B cell (primary cell): ENCODE data around the gene LCN15. TPM values are rescaled to one million over a fixed set of nuclear protein-coding genes. Genes with fewer than 3 reads are reported as not detected.
A peak's percentile ranks its signal among the peaks of the same experiment; 100 is the strongest.
"Not testable (repeated sequence)": the region's sequence is repeated elsewhere in the genome, so short reads cannot be mapped to it uniquely, and the experiment has no call there.

Experiments
- ATAC-seq: fragments of 200-7000 bp; cut with Tn5 transposase; one replicate; pipeline ENCODE4 v1.10.0; 2021; ENCODE audit warnings: low read depth, mild to moderate bottlenecking, moderate number of reproducible peaks, moderate library complexity
- CTCF ChIA-PET: fragments of 350-600 bp; sonication (Branson Sonifier 250); formaldehyde crosslinking; loops from one replicate; lab custom pipeline; 2021; ENCODE audit warnings: antibody characterized with exemption, inconsistent platforms; lab: Charles Lee
- POLR2A ChIA-PET: fragments of 350-600 bp; sonication (Branson Sonifier 250); formaldehyde crosslinking; loops from one replicate; lab custom pipeline; 2021; ENCODE audit warnings: antibody characterized with exemption; lab: Charles Lee
- DNase-seq: peaks from one replicate; pipeline ENCODE4 v3.0.0; 2013
- H2AFZ ChIP-seq: 2 replicates; pipeline ENCODE4 v1.6.1; 2012; ENCODE audit warnings: mild to moderate bottlenecking, low read depth, low read length; ENCODE audit not compliant: insufficient read depth, poor library complexity, severe bottlenecking
- H3K27ac ChIP-seq, 2 donors: 1 replicate in 1 of 2; 2 replicates in 1 of 2; pipeline ENCODE4 v1.5.1; 2012 to 2013; ENCODE audit warnings: low read length in 2 of 2, mild to moderate bottlenecking in 2 of 2, moderate library complexity in 1 of 2
- H3K27me3 ChIP-seq, 4 experiments: fragments of 200-600 bp in 1 of 4; sonication (generic) in 1 of 4; replicated peaks in 1 of 4; 1 replicate in 2 of 4; 2 replicates in 2 of 4; pipeline versions ENCODE4 v1.6.1 to v1.7.0; 2013 to 2016; ENCODE audit warnings: low read length in 3 of 4, mild to moderate bottlenecking in 2 of 4, mixed read lengths in 1 of 4, moderate library complexity in 1 of 4; ENCODE audit not compliant: insufficient read depth in 4 of 4, control insufficient read depth in 3 of 4; ENCODE audit errors: control extremely low read depth in 1 of 4
- H3K36me3 ChIP-seq, 2 experiments: replicated peaks in 1 of 2; 1 replicate in 1 of 2; 2 replicates in 1 of 2; pipeline versions ENCODE4 v1.6.1 to v1.7.1; 2013; ENCODE audit warnings: low read length in 1 of 2; ENCODE audit not compliant: insufficient read depth in 2 of 2, control insufficient read depth in 1 of 2; ENCODE audit errors: control extremely low read depth in 1 of 2, extremely low read depth in 1 of 2
- H3K4me1 ChIP-seq, 2 donors: fragments of 200-600 bp in 1 of 2; sonication (generic) in 1 of 2; 1 replicate in 1 of 2; 2 replicates in 1 of 2; pipeline versions ENCODE4 v1.5.1 to v1.6.1; 2013 to 2017; ENCODE audit warnings: low read length in 2 of 2; ENCODE audit not compliant: control insufficient read depth in 2 of 2, insufficient read depth in 2 of 2
- H3K4me2 ChIP-seq: replicated peaks from 2 replicates; pipeline ENCODE3; 2012; ENCODE audit warnings: mild to moderate bottlenecking, low read depth, low read length; ENCODE audit not compliant: poor library complexity, severe bottlenecking
- H3K4me3 ChIP-seq, 5 experiments: fragments of 200-600 bp in 1 of 5; sonication (generic) in 1 of 5; 1 replicate in 3 of 5; 2 replicates in 2 of 5; pipeline versions ENCODE4 v1.5.1 to v1.7.0; 2011 to 2016; ENCODE audit warnings: low read length in 4 of 5, mild to moderate bottlenecking in 4 of 5, low read depth in 2 of 5, control low read depth in 1 of 5, moderate library complexity in 1 of 5; ENCODE audit not compliant: insufficient read depth in 1 of 5; ENCODE audit errors: control extremely low read depth in 1 of 5, extremely low read depth in 1 of 5
- H3K79me2 ChIP-seq: fragments of 200-600 bp; sonication (generic); one replicate; pipeline ENCODE4 v1.6.0; 2016; ENCODE audit warnings: low read length; ENCODE audit not compliant: control insufficient read depth, insufficient read depth
- H3K9ac ChIP-seq: fragments of 200-600 bp; sonication (generic); 2 replicates; pipeline ENCODE4 v1.6.1; 2017; ENCODE audit warnings: mild to moderate bottlenecking, low read length, moderate library complexity
- H3K9me3 ChIP-seq, 3 donors: one replicate each; pipeline versions ENCODE4 v1.6.1 to v1.7.1; 2013; ENCODE audit warnings: low read length in 2 of 3; ENCODE audit not compliant: control insufficient read depth in 2 of 3, insufficient read depth in 1 of 3; ENCODE audit errors: control extremely low read depth in 1 of 3
- H4K20me1 ChIP-seq: 2 replicates; pipeline ENCODE4 v1.6.0; 2012; ENCODE audit warnings: mild to moderate bottlenecking, low read length; ENCODE audit not compliant: insufficient read depth, control insufficient read depth, poor library complexity, severe bottlenecking
- H3K27ac Mint-ChIP-seq: one replicate; pipeline ENCODE4 v1.8.0; 2021; ENCODE audit warnings: mixed read lengths
- H3K27me3 Mint-ChIP-seq: one replicate; pipeline ENCODE4 v1.8.0; 2021; ENCODE audit warnings: mixed read lengths
- H3K4me1 Mint-ChIP-seq: one replicate; pipeline ENCODE4 v1.8.0; 2021; ENCODE audit warnings: mixed read lengths
- H3K4me3 Mint-ChIP-seq: one replicate; pipeline ENCODE4 v1.8.0; 2021; ENCODE audit warnings: mixed read lengths
- H3K9me3 Mint-ChIP-seq: one replicate; pipeline ENCODE4 v1.8.0; 2022; ENCODE audit warnings: mixed read lengths; ENCODE audit not compliant: insufficient read depth
- EZH2 ChIP-seq: IDR thresholded peaks from 2 replicates; pipeline ENCODE4 v1.6.1; 2012; ENCODE audit warnings: borderline replicate concordance, low read depth, mild to moderate bottlenecking, moderate library complexity, low read length; ENCODE audit not compliant: insufficient read depth, poor library complexity, severe bottlenecking
- WGBS: methylation state at CpG from one replicate; pipeline ENCODE4 v1.1.5; 2013; ENCODE audit warnings: missing lambda C conversion rate; ENCODE audit not compliant: insufficient coverage; 5-methylcytosine and 5-hydroxymethylcytosine counted together
- intact Hi-C: fragments of 100-400 bp; cut with micrococcal nuclease; formaldehyde crosslinking; loops from one replicate; pipeline ENCODE4 v1.10.0; 2022
- polyA plus RNA-seq: library from polyadenylated mRNA; depleted of rRNA; stranded (reverse); fragments of >200 nt; gene quantifications from 2 replicates; pipeline ENCODE4 v1.2.3, GENCODE V29; 2012
- total RNA-seq, 2 donors: library from RNA; stranded (reverse); fragments of 120-200 nt in 1 of 2; gene quantifications; 1 replicate in 1 of 2; 2 replicates in 1 of 2; pipeline versions ENCODE4 v1.2.3 to v1.2.4, GENCODE V29; 2013 to 2022
- TF ChIP-seq, protein P1 (sequence below): fragments of 200-600 bp; IDR thresholded peaks from one replicate; pipeline ENCODE4 v1.8.0; 2022; ENCODE audit warnings: antibody characterized with exemption, mild to moderate bottlenecking

The LCN15 gene
- total and polyA plus RNA-seq, 2 donors (not counting 1 experiment from before 2014, with no cell fraction given), result not detected

DNA sequence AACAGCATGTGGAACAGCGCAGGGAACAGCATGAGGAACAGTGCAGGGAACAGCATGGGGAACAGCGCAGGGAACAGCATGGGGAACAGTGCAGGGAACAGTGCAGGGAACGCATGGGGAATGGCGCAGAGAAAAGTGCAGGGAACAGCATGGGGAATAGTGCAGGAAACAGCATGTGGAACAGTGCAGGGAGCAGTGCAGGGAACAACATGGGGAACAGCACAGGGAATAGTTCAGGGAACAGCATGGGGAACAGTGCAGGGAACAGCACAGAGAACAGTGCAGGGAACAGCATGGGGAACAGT lies 8.2 kb downstream of the LCN15 start:
- WGBS, result 98% methylated on average over 4 of the region's 4 CpGs
- DNase-seq, result no peak

DNA sequence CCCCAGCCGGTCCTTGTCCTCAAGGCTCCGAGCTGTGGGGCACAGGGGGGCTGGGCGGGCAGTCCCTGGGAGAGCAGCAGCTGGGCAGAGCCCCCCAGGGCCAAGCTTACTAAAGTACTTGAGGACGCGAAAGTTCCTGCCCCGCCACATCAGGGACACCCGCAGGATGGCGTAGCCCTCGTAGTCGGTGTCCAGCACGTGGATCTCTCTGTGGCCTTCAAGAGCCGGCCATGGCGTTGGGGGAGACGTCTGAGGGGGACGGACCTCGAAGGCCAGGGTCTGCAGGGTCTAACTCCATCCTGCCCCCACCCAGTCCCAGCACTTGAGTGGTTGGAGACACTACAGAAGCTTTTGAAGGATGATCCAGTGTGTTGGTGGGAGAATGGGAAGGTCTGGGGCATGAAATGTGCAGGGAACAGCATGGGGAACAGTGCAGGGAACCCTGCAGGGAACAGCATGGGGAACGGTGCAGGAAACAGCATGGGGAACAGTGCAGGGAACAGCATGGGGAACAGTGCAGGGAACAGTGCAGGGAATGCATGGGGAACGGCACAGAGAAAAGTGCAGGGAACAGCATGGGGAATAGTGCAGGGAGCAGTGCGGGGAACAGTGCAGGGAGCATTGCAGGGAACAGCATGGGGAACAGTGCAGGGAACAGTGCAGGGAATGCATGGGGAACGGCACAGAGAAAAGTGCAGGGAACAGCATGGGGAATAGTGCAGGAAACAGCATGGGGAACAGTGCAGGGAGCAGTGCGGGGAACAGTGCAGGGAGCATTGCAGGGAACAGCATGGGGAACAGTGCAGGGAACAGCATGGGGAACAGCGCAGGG lies 8.8 kb downstream of the LCN15 start:
- H3K4me1 ChIP-seq, result peaks cover 57 to 73% of the 10 kb centered on the region in 2 donors
- peak; percentile 34 for DNase-seq
- H3K9me3 Mint-ChIP-seq, H3K4me3 ChIP-seq, H3K27me3 Mint-ChIP-seq, H3K36me3 ChIP-seq, H3K27me3 ChIP-seq, H3K9ac ChIP-seq, H3K79me2 ChIP-seq, H4K20me1 ChIP-seq, ATAC-seq, H2AFZ ChIP-seq: not testable (repeated sequence)
- Mint-ChIP-seq H3K4me1 (peaks cover 53% of the 10 kb centered on the region), H3K27ac (peak overlapping the region; percentile 81), H3K4me3 (peak overlapping the region; percentile 39)
- H3K9me3 ChIP-seq, result peaks cover 4 to 65% (median 29%) of the 10 kb centered on the region in 3 donors
- CTCF ChIA-PET, result interaction anchor here (0.6 to 2.6 kb wide), 5 partner anchors 14 to 28 kb away, joined by 3 to 14 read pairs (median 3); no protein-coding TSS in a partner anchor
- peak overlapping the region in 1 of 2 donors; percentile 38 for H3K27ac ChIP-seq
- intact Hi-C loops, result loop anchor here (10.0 kb wide), 1 partner anchor 211 kb away; the partner anchor contains the start of gene NOTCH1
- peak overlapping the region; percentile 60 for H3K4me2 ChIP-seq
- POLR2A ChIA-PET, result interaction anchor here (0.6 to 6.1 kb wide), 6 partner anchors 10 to 52 kb away, joined by 3 to 83 read pairs (median 8); partner anchors contain the start of gene LCN10
- WGBS, result 96% methylated on average over 22 of the region's 22 CpGs

More for the DNA sequence above, 8.2 kb downstream of the LCN15 start:
- no peaks in the 10 kb centered on the region for H3K27me3 ChIP-seq
- peaks cover 5% of the 10 kb centered on the region for H3K9me3 Mint-ChIP-seq
- POLR2A ChIA-PET, result interaction anchor here (0.6 to 6.1 kb wide), 3 partner anchors 27 to 375 kb away, joined by 3 to 83 read pairs (median 3); no protein-coding TSS in a partner anchor
- TF ChIP-seq EZH2, result no peak
- TF ChIP-seq, protein P1, sequence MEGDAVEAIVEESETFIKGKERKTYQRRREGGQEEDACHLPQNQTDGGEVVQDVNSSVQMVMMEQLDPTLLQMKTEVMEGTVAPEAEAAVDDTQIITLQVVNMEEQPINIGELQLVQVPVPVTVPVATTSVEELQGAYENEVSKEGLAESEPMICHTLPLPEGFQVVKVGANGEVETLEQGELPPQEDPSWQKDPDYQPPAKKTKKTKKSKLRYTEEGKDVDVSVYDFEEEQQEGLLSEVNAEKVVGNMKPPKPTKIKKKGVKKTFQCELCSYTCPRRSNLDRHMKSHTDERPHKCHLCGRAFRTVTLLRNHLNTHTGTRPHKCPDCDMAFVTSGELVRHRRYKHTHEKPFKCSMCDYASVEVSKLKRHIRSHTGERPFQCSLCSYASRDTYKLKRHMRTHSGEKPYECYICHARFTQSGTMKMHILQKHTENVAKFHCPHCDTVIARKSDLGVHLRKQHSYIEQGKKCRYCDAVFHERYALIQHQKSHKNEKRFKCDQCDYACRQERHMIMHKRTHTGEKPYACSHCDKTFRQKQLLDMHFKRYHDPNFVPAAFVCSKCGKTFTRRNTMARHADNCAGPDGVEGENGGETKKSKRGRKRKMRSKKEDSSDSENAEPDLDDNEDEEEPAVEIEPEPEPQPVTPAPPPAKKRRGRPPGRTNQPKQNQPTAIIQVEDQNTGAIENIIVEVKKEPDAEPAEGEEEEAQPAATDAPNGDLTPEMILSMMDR, result no peak
- CTCF ChIA-PET, result interaction anchor here (1.5 kb wide), 1 partner anchor 28 kb away, joined by 5 read pairs; no protein-coding TSS in a partner anchor
- H3K4me3 Mint-ChIP-seq, result peak overlapping the region; percentile 81
- peaks cover 53% of the 10 kb centered on the region for H3K4me1 Mint-ChIP-seq
- H4K20me1 ChIP-seq, result no peaks in the 10 kb centered on the region
- H3K79me2 ChIP-seq, result peaks cover 3% of the 10 kb centered on the region
- H3K9ac ChIP-seq, result no peak overlapping the region
- no peak overlapping the region for H3K27ac ChIP-seq
- H3K9me3 ChIP-seq, result peaks cover 3 to 65% (median 28%) of the 10 kb centered on the region in 3 donors
- H3K4me1 ChIP-seq, result peaks cover 60 to 73% of the 10 kb centered on the region in 2 donors
- intact Hi-C loops, result loop anchor here (10.0 kb wide), 1 partner anchor 211 kb away; the partner anchor contains the start of gene NOTCH1
- no peaks in the 10 kb centered on the region for H3K36me3 ChIP-seq
- no peak overlapping the region for H2AFZ ChIP-seq
- no peak for ATAC-seq
- H3K27ac Mint-ChIP-seq, result peak overlapping the region; percentile 59
- no peak overlapping the region for H3K4me2 ChIP-seq
- H3K4me3 ChIP-seq, result no peak overlapping the region
- H3K27me3 Mint-ChIP-seq, result no peaks in the 10 kb centered on the region
